Cardiac muscle cell (in vitro differentiated cells and primary cell): ENCODE results near the gene CAT. TPM values are rescaled to one million over a fixed set of nuclear protein-coding genes. Genes with fewer than 3 reads are reported as not detected.

ENCODE experiments used
- DNase-seq, 2 donors: peaks; one replicate each; pipeline versions ENCODE4 v3.0.0 to v3.0.0-alpha.2; 2010 to 2017; ENCODE audit warnings: low read depth in 1 of 2, low spot score in 1 of 2
- H3K27ac ChIP-seq: fragments of 200-600 bp; sonication (generic); 2 replicates; pipeline ENCODE4 v1.5.1; 2016
- H3K27me3 ChIP-seq: fragments of 200-600 bp; sonication (generic); 2 replicates; pipeline ENCODE4 v1.6.0; 2016; ENCODE audit warnings: control low read depth
- H3K36me3 ChIP-seq: fragments of 200-600 bp; sonication (generic); 2 replicates; pipeline ENCODE4 v1.5.1; 2016; ENCODE audit warnings: control low read depth
- H3K4me1 ChIP-seq: fragments of 200-600 bp; sonication (generic); 2 replicates; pipeline ENCODE4 v1.8.1; 2017; ENCODE audit warnings: low read depth, mild to moderate bottlenecking, mixed run types
- H3K4me3 ChIP-seq: fragments of 200-600 bp; sonication (generic); 2 replicates; pipeline ENCODE4 v1.5.1; 2016; ENCODE audit warnings: mild to moderate bottlenecking
- H3K9me3 ChIP-seq: fragments of 200-600 bp; sonication (generic); 2 replicates; pipeline ENCODE4 v1.5.1; 2017; ENCODE audit warnings: low read depth, mild to moderate bottlenecking, control low read depth
- CTCF ChIP-seq: IDR thresholded peaks from 2 replicates; pipeline ENCODE4 v1.5.1; 2012; ENCODE audit warnings: low read depth, mild to moderate bottlenecking, low read length
- polyA plus RNA-seq: library from polyadenylated mRNA; unstranded; fragments of >200 nt; fragmentation: Nextera tagmentation; extraction: Ambion mirVana; gene quantifications from 2 replicates; pipeline ENCODE4 v1.2.1, GENCODE V29; 2016
- total RNA-seq: library from RNA; depleted of rRNA; stranded (reverse); fragments of >200 nt; gene quantifications from 2 replicates; pipeline ENCODE4 v1.2.3, GENCODE V29; 2016

The CAT gene
- total and polyA plus RNA-seq, 2 experiments from 2014 or later: 27.1 to 50.1 TPM

DNA sequence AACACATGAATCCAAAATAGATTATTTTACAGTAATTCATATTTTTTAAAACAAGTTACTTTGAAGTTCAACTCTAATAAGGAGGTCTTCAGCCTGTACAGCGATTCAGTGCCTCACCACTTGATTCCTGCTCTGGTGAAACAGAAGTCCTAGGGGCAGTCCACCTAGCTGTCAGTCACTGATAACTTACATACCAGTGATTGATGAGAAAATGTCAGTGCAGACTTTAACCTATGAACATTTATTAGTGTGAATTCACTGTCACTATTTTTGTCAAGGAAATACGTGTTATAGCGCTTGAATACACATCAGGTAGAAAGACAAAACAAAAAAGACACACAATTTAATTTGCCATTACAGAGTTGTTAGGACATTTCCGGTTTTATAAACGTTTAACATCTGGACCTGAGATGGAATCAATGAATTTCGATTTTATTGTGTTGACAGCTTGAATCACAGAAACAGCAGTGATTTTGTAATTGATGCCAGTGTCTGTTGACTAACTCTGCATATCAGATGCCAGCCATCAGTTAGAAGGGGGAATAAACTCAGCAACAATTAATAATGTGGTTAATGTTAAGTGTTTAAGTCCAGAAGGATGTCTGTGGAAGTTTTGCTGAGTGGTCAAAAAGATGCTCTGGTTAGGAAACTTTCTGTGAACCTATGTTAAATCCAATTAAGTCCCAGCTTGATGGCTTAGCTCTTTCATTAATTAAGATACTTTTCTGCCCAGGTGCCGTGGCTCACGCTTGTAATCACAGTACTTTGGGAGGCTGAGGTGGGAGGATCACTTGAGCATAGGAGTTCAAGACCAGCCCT lies 40.3 kb downstream of the CAT start:
- TF ChIP-seq CTCF: no peak
- DNase-seq: no peak
- H3K9me3 ChIP-seq: no peaks in the 10 kb centered on the region
- H3K4me3 ChIP-seq: no peak overlapping the region
- H3K36me3 ChIP-seq: no peaks in the 10 kb centered on the region
- no peak overlapping the region for H3K27ac ChIP-seq
- H3K4me1 ChIP-seq: no peaks in the 10 kb centered on the region
- no peaks in the 10 kb centered on the region for H3K27me3 ChIP-seq

GRCh38 chr11:34480314-34480713 lies 41.6 kb downstream of the CAT start:
- TF ChIP-seq CTCF: no peak
- Histone ChIP-seq H3K4me3 (no peak overlapping the region), H3K36me3 (no peaks in the 10 kb centered on the region), H3K27me3 (no peaks in the 10 kb centered on the region), H3K4me1 (no peaks in the 10 kb centered on the region), H3K27ac (no peak overlapping the region), H3K9me3 (no peaks in the 10 kb centered on the region)
- DNase-seq: peak in 1 of 2 donors; percentile 12

GRCh38 chr11:34481307-34481706 lies 42.6 kb downstream of the CAT start:
- Histone ChIP-seq H3K27me3 (no peaks in the 10 kb centered on the region), H3K36me3 (no peaks in the 10 kb centered on the region), H3K27ac (no peak overlapping the region), H3K4me1 (no peaks in the 10 kb centered on the region), H3K9me3 (no peaks in the 10 kb centered on the region), H3K4me3 (no peak overlapping the region)
- no peak for TF ChIP-seq CTCF
- no peak for DNase-seq

DNA sequence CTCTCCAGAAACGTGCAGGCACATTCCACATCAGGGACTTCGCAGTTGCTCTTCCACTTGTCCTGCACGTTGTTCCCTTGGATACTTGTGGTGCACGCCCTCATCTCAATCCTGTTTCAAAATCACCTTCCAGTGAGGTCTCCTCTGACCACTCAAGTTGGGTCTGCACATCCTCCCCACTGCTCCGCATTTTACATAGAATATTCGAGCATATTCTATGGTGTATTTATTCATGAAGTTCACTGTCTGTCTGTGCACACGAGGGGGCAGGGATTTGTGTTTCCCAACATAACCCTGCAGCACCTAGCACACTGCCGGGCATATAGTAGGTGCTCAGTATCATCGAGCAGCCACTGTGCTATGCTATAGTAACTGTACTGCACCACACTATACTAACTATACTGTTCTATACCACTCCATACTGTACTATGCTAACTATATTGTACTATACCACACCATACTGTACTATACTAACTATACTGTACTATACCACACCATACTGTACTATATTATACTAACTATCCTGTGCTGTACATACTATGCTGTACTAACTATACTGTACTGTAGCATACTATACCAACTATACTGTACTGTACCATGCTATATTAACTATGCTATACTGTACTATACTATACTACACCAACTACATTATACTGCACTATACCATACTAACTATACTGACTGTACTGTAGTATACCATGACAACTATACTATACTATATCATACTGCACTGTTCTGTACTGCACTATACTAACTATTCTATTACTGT lies 44.6 kb downstream of the CAT start:
- no peak for DNase-seq
- Histone ChIP-seq H3K36me3 (no peaks in the 10 kb centered on the region), H3K27ac (no peak overlapping the region), H3K27me3 (no peaks in the 10 kb centered on the region), H3K4me1 (no peaks in the 10 kb centered on the region), H3K9me3 (no peaks in the 10 kb centered on the region), H3K4me3 (no peak overlapping the region)
- no peak for TF ChIP-seq CTCF

- Histone ChIP-seq H3K4me3 (no peak overlapping the region), H3K36me3 (no peaks in the 10 kb centered on the region), H3K27me3 (no peaks in the 10 kb centered on the region), H3K27ac (no peak overlapping the region), H3K4me1 (no peaks in the 10 kb centered on the region), H3K9me3 (no peaks in the 10 kb centered on the region)
- no peak for TF ChIP-seq CTCF
- DNase-seq: no peak
Measured at GRCh38 chr11:34487430-34487829, 48.7 kb downstream of the CAT start.
